Measurements from ENCODE around the gene ETS1.

DNA sequence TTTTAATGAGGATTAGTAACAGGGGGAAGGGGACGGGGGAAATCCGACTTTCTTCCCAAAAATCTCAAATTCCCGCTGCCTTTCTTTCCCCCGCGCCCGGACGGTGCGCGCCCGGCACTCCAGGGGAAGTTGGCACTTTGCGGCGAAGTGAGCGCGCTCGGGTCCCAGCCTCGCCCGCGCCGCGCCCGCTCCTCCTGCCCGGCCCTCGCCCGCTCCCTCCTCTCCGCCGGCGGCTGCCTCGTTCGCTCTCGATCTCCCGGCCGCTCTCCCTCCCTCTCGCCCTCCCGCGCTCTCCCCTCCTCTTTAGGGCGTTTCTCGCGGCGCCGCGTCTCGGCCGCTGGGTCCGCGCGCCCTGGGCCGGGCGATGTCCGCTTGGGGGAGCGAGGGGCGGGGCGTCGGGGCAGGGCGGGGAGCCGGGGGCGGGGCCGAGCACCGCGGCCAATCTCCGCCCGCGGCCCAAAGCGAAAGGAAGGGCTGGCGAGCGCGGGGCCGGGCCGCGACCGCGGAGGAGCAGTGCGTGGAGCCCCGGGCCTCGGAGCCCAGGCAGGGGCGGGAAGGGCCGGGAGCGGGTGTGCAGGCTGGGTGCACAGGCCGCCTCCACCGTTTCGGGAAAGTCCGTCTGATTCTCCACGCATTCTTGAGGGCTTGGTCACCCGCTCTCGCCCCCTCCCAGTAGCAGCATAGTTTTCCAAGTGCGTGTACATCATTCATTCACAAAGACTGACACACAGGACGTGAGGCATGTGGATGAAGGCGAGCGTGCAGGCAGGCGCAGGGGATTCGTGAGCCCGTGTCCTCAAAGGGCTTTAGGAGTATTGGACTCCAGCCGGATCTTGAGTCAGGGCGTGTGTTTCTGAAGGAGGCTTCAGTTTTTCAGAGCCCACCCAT, 65.1 kb downstream of the ETS1 start:
- TF ChIP-seq, protein P1, sequence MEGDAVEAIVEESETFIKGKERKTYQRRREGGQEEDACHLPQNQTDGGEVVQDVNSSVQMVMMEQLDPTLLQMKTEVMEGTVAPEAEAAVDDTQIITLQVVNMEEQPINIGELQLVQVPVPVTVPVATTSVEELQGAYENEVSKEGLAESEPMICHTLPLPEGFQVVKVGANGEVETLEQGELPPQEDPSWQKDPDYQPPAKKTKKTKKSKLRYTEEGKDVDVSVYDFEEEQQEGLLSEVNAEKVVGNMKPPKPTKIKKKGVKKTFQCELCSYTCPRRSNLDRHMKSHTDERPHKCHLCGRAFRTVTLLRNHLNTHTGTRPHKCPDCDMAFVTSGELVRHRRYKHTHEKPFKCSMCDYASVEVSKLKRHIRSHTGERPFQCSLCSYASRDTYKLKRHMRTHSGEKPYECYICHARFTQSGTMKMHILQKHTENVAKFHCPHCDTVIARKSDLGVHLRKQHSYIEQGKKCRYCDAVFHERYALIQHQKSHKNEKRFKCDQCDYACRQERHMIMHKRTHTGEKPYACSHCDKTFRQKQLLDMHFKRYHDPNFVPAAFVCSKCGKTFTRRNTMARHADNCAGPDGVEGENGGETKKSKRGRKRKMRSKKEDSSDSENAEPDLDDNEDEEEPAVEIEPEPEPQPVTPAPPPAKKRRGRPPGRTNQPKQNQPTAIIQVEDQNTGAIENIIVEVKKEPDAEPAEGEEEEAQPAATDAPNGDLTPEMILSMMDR (IDR thresholded peaks at IDR 0.05; ENCODE audit: borderline replicate concordance, extremely low read depth, low read length, poor library complexity, severe bottlenecking): no peak
- no peak for TF ChIP-seq EZH2 (IDR thresholded peaks at IDR 0.05; ENCODE audit: borderline replicate concordance, low read depth, low read length, severe bottlenecking)

Data from DND-41 (cell line).